ENCODE measurements around the gene GIT2. TPM values are rescaled to one million over a fixed set of nuclear protein-coding genes. Genes with fewer than 3 reads are reported as not detected.

The GIT2 gene
- total and polyA plus RNA-seq, 10 of the 15 experiments (the other 5 are each of a cell fraction or from before 2014, with no cell fraction given), result 9.1 to 49.9 (median 43.9) TPM

DNA sequence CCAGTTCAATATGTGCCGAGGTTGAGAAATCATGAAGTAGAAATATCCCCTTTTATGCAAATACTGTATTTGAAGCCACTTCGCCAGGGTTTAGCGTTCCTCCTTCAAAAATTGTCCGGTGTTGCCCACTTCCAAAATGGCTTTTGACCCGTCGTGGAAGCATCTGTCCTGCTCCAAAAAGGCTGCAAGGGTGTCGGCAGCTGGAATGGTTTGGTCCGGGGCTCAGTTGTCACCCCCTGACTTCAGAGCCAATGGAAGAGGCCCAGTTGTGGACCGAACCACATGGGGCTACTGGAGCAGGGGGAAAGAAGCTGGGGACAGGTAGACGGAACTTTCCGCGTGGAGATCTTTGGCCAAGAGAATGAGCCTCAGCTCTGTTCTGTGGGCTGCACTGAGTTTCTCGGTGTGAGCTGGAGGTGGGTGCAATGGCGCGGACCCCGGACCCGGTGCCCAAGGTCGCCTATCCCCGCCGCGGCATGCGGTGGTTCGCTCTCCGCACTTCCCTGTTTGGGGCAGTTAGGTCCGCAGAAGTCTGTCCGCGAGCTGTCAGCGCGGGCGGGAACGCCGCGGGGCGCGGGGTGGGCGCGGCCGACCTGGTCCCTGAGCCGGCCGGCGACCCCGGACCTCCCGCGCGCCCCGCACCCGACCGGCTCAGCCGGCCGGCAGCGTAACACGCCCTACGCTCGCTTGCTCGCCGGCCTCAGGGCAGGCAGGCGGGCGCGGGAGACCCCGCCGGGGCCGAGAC lies 2.9 kb upstream of the GIT2 start, which contains the start of gene ANKRD13A (continued):
- TF ChIP-seq RUNX3 (IDR thresholded peaks at IDR 0.05; ENCODE audit: low read length) (peak; percentile 81), RAD51 (IDR thresholded peaks at IDR 0.05) (peak; percentile 70), SMAD1 (IDR thresholded peaks at IDR 0.05; ENCODE audit: low read depth, partially characterized antibody) (no peak), LARP7 (IDR thresholded peaks at IDR 0.05) (peak; percentile 97), MEF2A (IDR thresholded peaks at IDR 0.05; ENCODE audit: insufficient read depth, low read depth, low read length) (0 out of 2 replicates have a peak, but pooled peaks have one; percentile 37), SMAD5 (IDR thresholded peaks at IDR 0.05; ENCODE audit: low read depth) (0 out of 2 replicates have a peak, but pooled peaks have one; percentile 35), DPF2 (IDR thresholded peaks at IDR 0.05) (peak; percentile 87), MTA2 (IDR thresholded peaks at IDR 0.05; ENCODE audit: low read depth) (peak; percentile 70), EP300 (IDR thresholded peaks at IDR 0.05; ENCODE audit: borderline replicate concordance in 1 of 2, control insufficient read depth in 1 of 2, low read depth in 2 of 2, low read length in 2 of 2) (no peak), GATAD2B (conservative IDR thresholded peaks at IDR 0.05; ENCODE audit: low read depth) (peak; percentile 96), NR2C2 (IDR thresholded peaks at IDR 0.05; ENCODE audit: borderline replicate concordance, control insufficient read depth, insufficient read length, low read depth) (no peak), CHD4 (IDR thresholded peaks at IDR 0.05) (no peak), SPI1 (IDR thresholded peaks at IDR 0.05; ENCODE audit: borderline replicate concordance, insufficient read depth, low read depth, low read length) (peak; percentile 93), MYB (IDR thresholded peaks at IDR 0.05; ENCODE audit: borderline replicate concordance, low read depth, low read length) (0 out of 2 replicates have a peak, but pooled peaks have one; percentile 34), POLR2AphosphoS5 (IDR thresholded peaks at IDR 0.05; ENCODE audit: low read length) (peak; percentile 95), IKZF2 (IDR thresholded peaks at IDR 0.05) (peak; percentile 30 to 73; a peak in 2 of 4 replicates), CREM (IDR thresholded peaks at IDR 0.05; ENCODE audit: low read depth) (peak; percentile 78; the same call in 1 of the 2 replicates)
- TF ChIP-seq, protein P1, sequence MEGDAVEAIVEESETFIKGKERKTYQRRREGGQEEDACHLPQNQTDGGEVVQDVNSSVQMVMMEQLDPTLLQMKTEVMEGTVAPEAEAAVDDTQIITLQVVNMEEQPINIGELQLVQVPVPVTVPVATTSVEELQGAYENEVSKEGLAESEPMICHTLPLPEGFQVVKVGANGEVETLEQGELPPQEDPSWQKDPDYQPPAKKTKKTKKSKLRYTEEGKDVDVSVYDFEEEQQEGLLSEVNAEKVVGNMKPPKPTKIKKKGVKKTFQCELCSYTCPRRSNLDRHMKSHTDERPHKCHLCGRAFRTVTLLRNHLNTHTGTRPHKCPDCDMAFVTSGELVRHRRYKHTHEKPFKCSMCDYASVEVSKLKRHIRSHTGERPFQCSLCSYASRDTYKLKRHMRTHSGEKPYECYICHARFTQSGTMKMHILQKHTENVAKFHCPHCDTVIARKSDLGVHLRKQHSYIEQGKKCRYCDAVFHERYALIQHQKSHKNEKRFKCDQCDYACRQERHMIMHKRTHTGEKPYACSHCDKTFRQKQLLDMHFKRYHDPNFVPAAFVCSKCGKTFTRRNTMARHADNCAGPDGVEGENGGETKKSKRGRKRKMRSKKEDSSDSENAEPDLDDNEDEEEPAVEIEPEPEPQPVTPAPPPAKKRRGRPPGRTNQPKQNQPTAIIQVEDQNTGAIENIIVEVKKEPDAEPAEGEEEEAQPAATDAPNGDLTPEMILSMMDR (IDR thresholded peaks at IDR 0.05 in 2 of 3, conservative IDR thresholded peaks at IDR 0.05 in 1 of 3; ENCODE audit: control insufficient read depth in 2 of 3, extremely low read depth in 1 of 3, insufficient read depth in 1 of 3, low read depth in 3 of 3, low read length in 3 of 3), result no peak
- TF ChIP-seq, protein P2, sequence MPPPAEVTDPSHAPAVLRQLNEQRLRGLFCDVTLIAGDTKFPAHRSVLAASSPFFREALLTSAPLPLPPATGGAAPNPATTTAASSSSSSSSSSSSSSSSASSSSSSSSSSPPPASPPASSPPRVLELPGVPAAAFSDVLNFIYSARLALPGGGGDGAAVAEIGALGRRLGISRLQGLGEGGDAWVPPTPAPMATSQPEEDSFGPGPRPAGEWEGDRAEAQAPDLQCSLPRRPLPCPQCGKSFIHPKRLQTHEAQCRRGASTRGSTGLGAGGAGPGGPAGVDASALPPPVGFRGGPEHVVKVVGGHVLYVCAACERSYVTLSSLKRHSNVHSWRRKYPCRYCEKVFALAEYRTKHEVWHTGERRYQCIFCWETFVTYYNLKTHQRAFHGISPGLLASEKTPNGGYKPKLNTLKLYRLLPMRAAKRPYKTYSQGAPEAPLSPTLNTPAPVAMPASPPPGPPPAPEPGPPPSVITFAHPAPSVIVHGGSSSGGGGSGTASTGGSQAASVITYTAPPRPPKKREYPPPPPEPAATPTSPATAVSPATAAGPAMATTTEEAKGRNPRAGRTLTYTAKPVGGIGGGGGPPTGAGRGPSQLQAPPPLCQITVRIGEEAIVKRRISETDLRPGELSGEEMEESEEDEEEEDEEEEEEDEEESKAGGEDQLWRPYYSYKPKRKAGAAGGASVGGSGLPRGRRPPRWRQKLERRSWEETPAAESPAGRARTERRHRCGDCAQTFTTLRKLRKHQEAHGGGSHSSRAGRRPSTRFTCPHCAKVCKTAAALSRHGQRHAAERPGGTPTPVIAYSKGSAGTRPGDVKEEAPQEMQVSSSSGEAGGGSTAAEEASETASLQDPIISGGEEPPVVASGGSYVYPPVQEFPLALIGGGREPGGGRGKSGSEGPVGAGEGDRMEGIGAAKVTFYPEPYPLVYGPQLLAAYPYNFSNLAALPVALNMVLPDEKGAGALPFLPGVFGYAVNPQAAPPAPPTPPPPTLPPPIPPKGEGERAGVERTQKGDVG (CRISPR knock-in tag; IDR thresholded peaks at IDR 0.05), result no peak
- TF ChIP-seq, protein P3, sequence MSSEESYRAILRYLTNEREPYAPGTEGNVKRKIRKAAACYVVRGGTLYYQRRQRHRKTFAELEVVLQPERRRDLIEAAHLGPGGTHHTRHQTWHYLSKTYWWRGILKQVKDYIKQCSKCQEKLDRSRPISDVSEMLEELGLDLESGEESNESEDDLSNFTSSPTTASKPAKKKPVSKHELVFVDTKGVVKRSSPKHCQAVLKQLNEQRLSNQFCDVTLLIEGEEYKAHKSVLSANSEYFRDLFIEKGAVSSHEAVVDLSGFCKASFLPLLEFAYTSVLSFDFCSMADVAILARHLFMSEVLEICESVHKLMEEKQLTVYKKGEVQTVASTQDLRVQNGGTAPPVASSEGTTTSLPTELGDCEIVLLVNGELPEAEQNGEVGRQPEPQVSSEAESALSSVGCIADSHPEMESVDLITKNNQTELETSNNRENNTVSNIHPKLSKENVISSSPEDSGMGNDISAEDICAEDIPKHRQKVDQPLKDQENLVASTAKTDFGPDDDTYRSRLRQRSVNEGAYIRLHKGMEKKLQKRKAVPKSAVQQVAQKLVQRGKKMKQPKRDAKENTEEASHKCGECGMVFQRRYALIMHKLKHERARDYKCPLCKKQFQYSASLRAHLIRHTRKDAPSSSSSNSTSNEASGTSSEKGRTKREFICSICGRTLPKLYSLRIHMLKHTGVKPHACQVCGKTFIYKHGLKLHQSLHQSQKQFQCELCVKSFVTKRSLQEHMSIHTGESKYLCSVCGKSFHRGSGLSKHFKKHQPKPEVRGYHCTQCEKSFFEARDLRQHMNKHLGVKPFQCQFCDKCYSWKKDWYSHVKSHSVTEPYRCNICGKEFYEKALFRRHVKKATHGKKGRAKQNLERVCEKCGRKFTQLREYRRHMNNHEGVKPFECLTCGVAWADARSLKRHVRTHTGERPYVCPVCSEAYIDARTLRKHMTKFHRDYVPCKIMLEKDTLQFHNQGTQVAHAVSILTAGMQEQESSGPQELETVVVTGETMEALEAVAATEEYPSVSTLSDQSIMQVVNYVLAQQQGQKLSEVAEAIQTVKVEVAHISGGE (CRISPR knock-in tag; IDR thresholded peaks at IDR 0.05), result 0 out of 2 replicates have a peak, but pooled peaks have one; percentile 24
